Measurements from ENCODE around the gene C1QTNF1. TPM values are rescaled to one million over a fixed set of nuclear protein-coding genes. Genes with fewer than 3 reads are reported as not detected.

The C1QTNF1 gene
- total and polyA plus RNA-seq, 4 experiments from 2014 or later: not detected

DNA sequence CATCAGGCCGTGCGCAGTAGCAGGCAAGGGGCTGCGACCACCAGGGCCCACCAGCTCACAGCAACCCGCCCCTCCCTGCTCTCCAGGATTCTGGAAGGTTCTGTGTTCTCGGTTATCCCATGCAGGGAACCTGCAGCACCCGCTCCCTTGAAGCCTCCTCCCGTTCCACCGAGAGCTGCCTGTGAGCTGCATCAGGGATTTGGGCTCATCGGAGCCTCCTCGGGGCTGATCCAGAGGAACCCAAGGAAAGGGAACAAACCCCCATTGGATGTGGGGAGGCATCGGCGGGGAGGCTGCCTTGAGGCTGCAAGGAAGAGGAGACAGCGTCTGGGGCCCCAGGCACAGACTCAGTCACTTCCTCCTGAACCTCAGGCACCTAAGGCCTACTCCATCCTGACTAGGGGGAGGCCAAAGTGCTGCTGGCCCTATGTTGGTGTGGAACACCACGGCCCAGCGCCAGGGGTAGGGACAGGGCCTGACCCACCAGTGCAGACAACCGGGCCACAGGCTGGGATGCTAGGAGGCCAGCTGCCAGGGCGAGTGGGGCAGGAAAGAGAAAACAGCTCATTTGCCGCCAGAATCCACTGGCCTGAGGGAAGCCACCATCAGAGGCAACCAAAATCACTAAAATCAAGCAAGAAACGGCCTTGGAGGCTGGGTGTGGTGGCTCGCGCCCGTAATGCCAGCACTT, 29.8 kb upstream of the C1QTNF1 start:
- no peak overlapping the region for H3K4me3 ChIP-seq (ENCODE audit: low read length in 2 of 2)
- intact Hi-C loops (cut with micrococcal nuclease): loop anchor here (1.0 kb wide), 1 partner anchor 48 kb away; no protein-coding TSS in a partner anchor
- no peak for DNase-seq
- peak overlapping the region in 1 of 7 donors; percentile 68 for H3K27ac Mint-ChIP-seq
- no peaks in the 10 kb centered on the region for H3K9me3 ChIP-seq (ENCODE audit: control insufficient read depth in 1 of 2, low read length in 2 of 2)
- H3K4me3 Mint-ChIP-seq: no peak overlapping the region
- H3K4me1 ChIP-seq (ENCODE audit: insufficient read depth, low read length): no peaks in the 10 kb centered on the region
- peaks cover 41% of the 10 kb centered on the region for H3K36me3 ChIP-seq (ENCODE audit: insufficient read depth, low read length)
- peaks cover 3 to 11% (median 8%) of the 10 kb centered on the region in 4 donors for H3K4me1 Mint-ChIP-seq
- ChIA-PET CTCF (ENCODE audit: partially characterized antibody) (interaction anchor here (0.8 to 2.5 kb wide), 3 partner anchors 9 to 52 kb away, joined by 3 to 10 read pairs (median 4); partner anchors contain the start of gene LGALS3BP), POLR2A (ENCODE audit: partially characterized antibody) (no interaction called here)
- H3K27ac ChIP-seq (ENCODE audit: low read depth, low read length): no peak overlapping the region
- no peaks in the 10 kb centered on the region for H3K27me3 Mint-ChIP-seq
- peaks cover 23 to 65% of the 10 kb centered on the region in 2 donors for H3K36me3 Mint-ChIP-seq
- H3K9me3 Mint-ChIP-seq: no peaks in the 10 kb centered on the region
- no peaks in the 10 kb centered on the region for H3K27me3 ChIP-seq (ENCODE audit: insufficient read depth, low read length)

DNA sequence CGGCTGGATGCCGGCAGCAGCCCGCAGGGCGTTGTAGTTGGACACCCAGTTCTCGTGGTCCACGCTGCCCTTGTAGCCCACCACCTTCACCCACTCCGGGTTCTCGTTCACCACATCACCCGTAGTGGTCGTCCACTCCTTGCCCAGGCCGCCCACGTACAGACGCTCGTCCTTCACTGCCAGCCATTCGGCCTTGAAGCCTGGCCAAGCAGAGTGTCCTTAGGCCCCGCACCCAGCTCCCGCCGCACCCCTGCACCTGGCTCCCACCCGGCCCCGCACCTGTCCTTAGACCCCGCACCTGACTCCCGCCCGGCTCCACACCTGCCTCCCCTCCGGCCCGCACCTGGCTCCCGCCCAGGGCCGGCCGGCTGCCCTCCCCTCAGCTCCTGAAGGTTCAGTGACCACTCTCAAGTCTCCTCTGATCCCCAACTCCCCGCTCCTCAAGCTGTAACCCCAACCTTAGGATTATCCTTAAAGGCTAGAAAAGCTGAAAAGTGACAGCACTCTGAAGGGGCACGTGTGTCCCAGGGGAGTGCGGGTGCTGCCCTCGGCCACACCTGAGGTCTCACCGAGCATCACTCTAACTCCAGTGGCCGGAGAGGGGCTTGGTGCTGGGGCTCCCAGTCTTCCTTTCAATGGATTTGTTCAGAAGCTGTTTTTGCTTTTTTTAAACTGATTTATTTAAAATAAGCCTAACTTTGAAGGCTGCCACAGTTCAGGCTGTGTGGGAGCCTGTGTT, 28.8 kb upstream of the C1QTNF1 start:
- ChIA-PET CTCF (ENCODE audit: partially characterized antibody) (interaction anchor here (1.3 to 2.5 kb wide), 3 partner anchors 8 to 11 kb away, joined by 5 to 10 read pairs (median 6); no protein-coding TSS in a partner anchor), POLR2A (ENCODE audit: partially characterized antibody) (interaction anchor here (0.7 kb wide), 1 partner anchor 15 kb away, joined by 3 read pairs; the partner anchor contains the start of gene CANT1)
- intact Hi-C loops (cut with micrococcal nuclease): no loop called here
- peaks cover 26 to 62% of the 10 kb centered on the region in 2 donors for H3K36me3 Mint-ChIP-seq
- Histone ChIP-seq H3K36me3 (ENCODE audit: insufficient read depth, low read length) (peaks cover 46% of the 10 kb centered on the region), H3K4me1 (ENCODE audit: insufficient read depth, low read length) (no peaks in the 10 kb centered on the region), H3K4me3 (ENCODE audit: low read length in 2 of 2) (no peak overlapping the region), H3K27me3 (ENCODE audit: insufficient read depth, low read length) (no peaks in the 10 kb centered on the region), H3K27ac (ENCODE audit: low read depth, low read length) (no peak overlapping the region), H3K9me3 (ENCODE audit: control insufficient read depth in 1 of 2, low read length in 2 of 2) (no peaks in the 10 kb centered on the region)
- no peaks in the 10 kb centered on the region for H3K27me3 Mint-ChIP-seq
- no peaks in the 10 kb centered on the region for H3K9me3 Mint-ChIP-seq
- H3K27ac Mint-ChIP-seq: peak overlapping the region in 1 of 7 donors; percentile 46
- no peak overlapping the region for H3K4me3 Mint-ChIP-seq
- DNase-seq: no peak
- H3K4me1 Mint-ChIP-seq: peaks cover 5 to 11% (median 8%) of the 10 kb centered on the region in 4 donors

DNA sequence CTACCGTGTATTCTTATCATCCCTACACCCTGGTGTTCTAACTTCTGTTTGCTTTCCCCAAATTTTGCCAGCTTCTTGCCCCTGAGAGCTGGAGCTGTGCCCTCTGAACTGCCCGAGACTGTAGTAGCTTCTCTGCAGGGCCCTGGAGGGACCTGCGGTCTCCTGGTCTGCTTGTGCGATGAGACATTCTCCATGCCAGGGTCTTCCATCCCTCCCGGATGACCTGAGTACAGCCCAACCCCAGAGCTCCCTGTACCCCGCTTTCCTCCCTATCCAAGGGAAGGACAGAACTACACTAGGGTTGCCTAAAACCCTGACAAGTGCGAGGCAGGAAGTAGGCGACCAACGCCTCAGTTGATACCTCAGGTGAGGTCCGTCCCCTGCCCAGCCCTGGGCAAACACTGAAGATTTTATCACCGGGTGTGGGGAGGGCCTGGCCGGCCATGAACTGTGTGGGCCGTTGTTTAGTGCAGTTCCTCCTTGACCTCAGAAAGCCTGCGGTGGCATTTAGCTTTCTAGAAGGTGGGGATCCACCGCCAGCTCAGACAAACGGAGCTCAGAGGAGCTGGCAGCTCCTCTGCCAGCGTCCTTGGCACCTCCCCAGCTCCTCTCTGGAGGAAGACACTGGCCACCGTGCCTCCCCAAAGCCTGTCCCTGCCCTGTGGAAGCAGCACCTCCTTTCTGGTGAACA, 28.1 kb upstream of the C1QTNF1 start:
- H3K27me3 Mint-ChIP-seq: no peaks in the 10 kb centered on the region
- H3K9me3 ChIP-seq (ENCODE audit: control insufficient read depth in 1 of 2, low read length in 2 of 2): no peaks in the 10 kb centered on the region
- peak overlapping the region in 2 of 7 donors; percentile 46 to 91 for H3K27ac Mint-ChIP-seq
- H3K36me3 Mint-ChIP-seq: peaks cover 24 to 65% of the 10 kb centered on the region in 2 donors
- no peaks in the 10 kb centered on the region for H3K27me3 ChIP-seq (ENCODE audit: insufficient read depth, low read length)
- no peak overlapping the region for H3K4me3 ChIP-seq (ENCODE audit: low read length in 2 of 2)
- intact Hi-C loops (cut with micrococcal nuclease): no loop called here
- H3K4me1 Mint-ChIP-seq: peaks cover 6 to 11% (median 8%) of the 10 kb centered on the region in 4 donors
- H3K9me3 Mint-ChIP-seq: peaks cover 0 to 2% (median 0%) of the 10 kb centered on the region in 8 donors
- ChIA-PET POLR2A (ENCODE audit: partially characterized antibody) (interaction anchor here (0.7 kb wide), 1 partner anchor 14 kb away, joined by 3 read pairs; the partner anchor contains the start of gene CANT1), CTCF (ENCODE audit: partially characterized antibody) (interaction anchor here (0.9 to 1.4 kb wide), 3 partner anchors 9 to 16 kb away, joined by 3 to 6 read pairs (median 5); partner anchors contain the start of gene LGALS3BP)
- DNase-seq: no peak
- no peak overlapping the region for H3K4me3 Mint-ChIP-seq
- H3K4me1 ChIP-seq (ENCODE audit: insufficient read depth, low read length): no peaks in the 10 kb centered on the region
- no peak overlapping the region for H3K27ac ChIP-seq (ENCODE audit: low read depth, low read length)
- peaks cover 45% of the 10 kb centered on the region for H3K36me3 ChIP-seq (ENCODE audit: insufficient read depth, low read length)

DNA sequence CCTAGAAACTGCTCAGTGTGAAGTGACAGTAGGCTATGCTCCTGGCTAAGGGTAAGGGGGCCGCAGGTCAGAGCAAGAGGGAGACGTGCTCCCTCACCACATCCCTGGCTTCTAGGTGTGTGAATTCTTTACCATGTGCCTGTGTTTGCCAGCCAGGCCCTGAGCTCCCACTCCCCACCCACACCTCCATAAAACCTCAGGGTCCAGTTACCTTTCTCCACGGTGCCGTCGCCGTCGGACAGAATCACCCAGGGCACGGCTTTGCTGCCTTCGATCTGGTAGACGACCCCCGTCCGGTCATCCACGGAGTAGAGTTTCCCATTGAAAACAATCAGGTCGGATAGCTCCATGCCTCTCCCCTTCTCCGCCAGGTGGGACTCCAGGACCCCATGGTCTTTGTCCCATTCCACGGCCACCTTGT, 27.2 kb upstream of the C1QTNF1 start:
- ChIA-PET POLR2A (ENCODE audit: partially characterized antibody) (no interaction called here), CTCF (ENCODE audit: partially characterized antibody) (no interaction called here)
- Mint-ChIP-seq H3K4me3 (peak overlapping the region in 1 of 8 donors; percentile 20), H3K27ac (peak overlapping the region in 1 of 7 donors; percentile 18), H3K36me3 (peaks cover 24 to 68% of the 10 kb centered on the region in 2 donors), H3K27me3 (no peaks in the 10 kb centered on the region), H3K9me3 (peaks cover 0 to 2% (median 0%) of the 10 kb centered on the region in 8 donors), H3K4me1 (peaks cover 7 to 11% (median 9%) of the 10 kb centered on the region in 4 donors)
- intact Hi-C loops (cut with micrococcal nuclease): no loop called here
- H3K9me3 ChIP-seq (ENCODE audit: control insufficient read depth in 1 of 2, low read length in 2 of 2): no peaks in the 10 kb centered on the region
- no peak overlapping the region for H3K4me3 ChIP-seq (ENCODE audit: low read length in 2 of 2)
- DNase-seq: no peak
- no peaks in the 10 kb centered on the region for H3K4me1 ChIP-seq (ENCODE audit: insufficient read depth, low read length)
- no peak overlapping the region for H3K27ac ChIP-seq (ENCODE audit: low read depth, low read length)
- H3K27me3 ChIP-seq (ENCODE audit: insufficient read depth, low read length): no peaks in the 10 kb centered on the region
- H3K36me3 ChIP-seq (ENCODE audit: insufficient read depth, low read length): peaks cover 41% of the 10 kb centered on the region

DNA sequence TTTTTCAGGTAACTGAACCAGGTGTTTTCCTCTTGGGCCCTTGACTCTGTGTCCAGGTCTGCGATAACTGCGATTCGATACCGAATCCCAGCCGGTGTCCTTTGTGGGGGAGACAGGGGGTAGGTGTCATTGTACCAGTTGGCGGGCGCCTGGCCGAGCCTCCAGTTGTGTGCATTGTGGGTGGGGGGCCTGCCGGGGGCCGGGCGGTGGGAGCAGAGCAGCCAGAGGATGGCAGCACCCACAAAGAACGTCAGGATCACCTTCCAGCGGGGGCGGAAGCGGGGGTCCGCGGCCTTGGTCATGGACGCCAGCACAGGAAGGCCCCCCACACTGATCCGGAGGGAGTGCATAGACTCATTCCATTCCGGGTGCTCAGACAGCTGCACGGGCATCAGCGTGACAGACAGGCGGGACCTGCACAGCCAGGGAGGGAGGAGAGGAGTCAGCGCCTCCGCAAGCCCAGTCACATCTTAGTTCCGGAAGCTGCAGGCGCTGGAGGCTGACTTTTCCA, 26.7 kb upstream of the C1QTNF1 start:
- Mint-ChIP-seq H3K27ac (no peak overlapping the region), H3K36me3 (peaks cover 24 to 69% of the 10 kb centered on the region in 2 donors), H3K9me3 (peaks cover 0 to 2% (median 0%) of the 10 kb centered on the region in 8 donors), H3K4me3 (peak overlapping the region in 1 of 8 donors; percentile 20), H3K4me1 (peaks cover 9 to 14% (median 11%) of the 10 kb centered on the region in 4 donors), H3K27me3 (no peaks in the 10 kb centered on the region)
- ChIA-PET CTCF (ENCODE audit: partially characterized antibody) (no interaction called here), POLR2A (ENCODE audit: partially characterized antibody) (no interaction called here)
- H3K36me3 ChIP-seq (ENCODE audit: insufficient read depth, low read length): peaks cover 44% of the 10 kb centered on the region
- DNase-seq: no peak
- H3K27ac ChIP-seq (ENCODE audit: low read depth, low read length): no peak overlapping the region
- H3K4me1 ChIP-seq (ENCODE audit: insufficient read depth, low read length): no peaks in the 10 kb centered on the region
- no peak overlapping the region for H3K4me3 ChIP-seq (ENCODE audit: low read length in 2 of 2)
- intact Hi-C loops (cut with micrococcal nuclease): no loop called here
- no peaks in the 10 kb centered on the region for H3K9me3 ChIP-seq (ENCODE audit: control insufficient read depth in 1 of 2, low read length in 2 of 2)
- H3K27me3 ChIP-seq (ENCODE audit: insufficient read depth, low read length): no peaks in the 10 kb centered on the region

DNA sequence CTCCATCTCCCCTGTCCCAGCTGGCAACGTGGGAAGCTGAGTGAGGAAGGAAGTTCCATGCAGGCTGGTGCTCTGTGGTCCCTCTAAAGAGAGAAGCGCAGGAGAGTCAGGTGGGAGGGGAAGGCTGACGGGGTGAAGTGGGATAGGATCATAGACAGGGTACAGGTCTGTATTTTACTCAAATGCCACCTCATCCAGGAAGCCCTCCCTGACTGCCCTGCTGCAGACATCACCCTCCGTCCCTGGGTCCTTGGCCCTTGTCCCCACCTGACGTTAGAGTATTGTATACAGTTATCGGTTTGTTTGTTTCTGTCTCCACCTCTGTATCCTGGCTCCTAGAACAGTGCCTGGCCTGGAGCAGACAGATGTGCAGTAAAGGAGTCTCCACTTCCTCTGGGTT, 26.1 kb upstream of the C1QTNF1 start:
- no peaks in the 10 kb centered on the region for H3K27me3 Mint-ChIP-seq
- Histone ChIP-seq H3K27ac (ENCODE audit: low read depth, low read length) (no peak overlapping the region), H3K4me1 (ENCODE audit: insufficient read depth, low read length) (no peaks in the 10 kb centered on the region), H3K36me3 (ENCODE audit: insufficient read depth, low read length) (peaks cover 50% of the 10 kb centered on the region), H3K4me3 (ENCODE audit: low read length in 2 of 2) (no peak overlapping the region), H3K27me3 (ENCODE audit: insufficient read depth, low read length) (no peaks in the 10 kb centered on the region), H3K9me3 (ENCODE audit: control insufficient read depth in 1 of 2, low read length in 2 of 2) (no peaks in the 10 kb centered on the region)
- POLR2A ChIA-PET (ENCODE audit: partially characterized antibody): no interaction called here
- H3K27ac Mint-ChIP-seq: peak overlapping the region in 4 of 7 donors; percentile 35 to 77 (median 52)
- CTCF ChIA-PET (ENCODE audit: partially characterized antibody): no interaction called here
- peaks cover 24 to 70% of the 10 kb centered on the region in 2 donors for H3K36me3 Mint-ChIP-seq
- no peak overlapping the region for H3K4me3 Mint-ChIP-seq
- H3K4me1 Mint-ChIP-seq: peaks cover 13 to 18% (median 14%) of the 10 kb centered on the region in 4 donors
- peaks cover 0 to 2% (median 0%) of the 10 kb centered on the region in 8 donors for H3K9me3 Mint-ChIP-seq
- intact Hi-C loops (cut with micrococcal nuclease): no loop called here
- no peak for DNase-seq
